AG04450 (cell line): ENCODE data around the gene GTPBP10. TPM values are rescaled to one million over a fixed set of nuclear protein-coding genes. Genes with fewer than 3 reads are reported as not detected.

Experiments
- CTCF ChIA-PET: fragments of 300-600, 350-600 bp; formaldehyde crosslinking; extraction: SDS; loops from one replicate; lab custom pipeline; 2022; ENCODE audit warnings: antibody characterized with exemption, inconsistent platforms; lab: Charles Lee
- POLR2A ChIA-PET: fragments of 350-600 bp; formaldehyde crosslinking; extraction: SDS; loops from one replicate; lab custom pipeline; 2021; ENCODE audit warnings: antibody characterized with exemption, inconsistent platforms; lab: Yijun Ruan, JAX
- DNase-seq: peaks from one replicate; pipeline ENCODE4 v3.0.0-alpha.2; 2011; ENCODE audit warnings: low read depth, low spot score
- H3K27ac ChIP-seq: one replicate; pipeline ENCODE4 v1.5.1; 2012; ENCODE audit warnings: low read depth, low read length, control low read depth
- H3K27me3 ChIP-seq: one replicate; pipeline ENCODE4 v1.6.0; 2012; ENCODE audit warnings: low read length; ENCODE audit not compliant: control insufficient read depth, insufficient read depth
- H3K4me3 ChIP-seq: 2 replicates; pipeline ENCODE4 v1.5.1; 2011; ENCODE audit warnings: mild to moderate bottlenecking, low read depth, low read length, control low read depth
- H3K9me3 ChIP-seq: 2 replicates; pipeline ENCODE4 v1.5.1; 2012; ENCODE audit warnings: low read length; ENCODE audit not compliant: control insufficient read depth, insufficient read depth
- polyA plus RNA-seq: library from polyadenylated mRNA; depleted of rRNA; stranded (reverse); fragments of >200 nt; gene quantifications from 2 replicates; pipeline ENCODE4 v1.2.3, GENCODE V29; 2011
- TF ChIP-seq, protein P1 (sequence below): IDR thresholded peaks from 2 replicates; pipeline ENCODE4 v1.5.1; 2011; ENCODE audit warnings: low read depth, low read length, control low read depth, inconsistent platforms

GTPBP10 gene
- polyA plus RNA-seq, 1 experiment = 30.0 TPM

DNA sequence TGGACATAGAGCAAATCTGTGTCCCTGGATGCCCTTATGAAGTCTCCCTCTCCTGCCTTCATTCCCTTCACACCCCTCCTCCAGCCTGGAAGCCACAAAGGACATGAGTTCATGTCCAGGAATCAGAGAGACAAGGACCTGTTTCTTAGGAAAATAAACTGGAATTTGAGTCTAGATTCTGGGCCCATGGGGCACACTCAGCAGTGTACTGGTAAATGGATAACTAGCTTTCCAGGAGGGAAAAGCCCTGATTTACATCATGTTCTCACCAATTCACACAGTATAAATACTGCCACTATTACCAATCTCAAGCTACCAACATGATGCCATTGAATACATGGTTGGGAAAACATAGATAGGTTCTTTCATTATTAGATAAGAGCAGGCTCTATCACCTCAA lies 35.3 kb upstream of the GTPBP10 start:
- Histone ChIP-seq H3K4me3 (no peak overlapping the region), H3K9me3 (no peaks in the 10 kb centered on the region), H3K27me3 (no peaks in the 10 kb centered on the region), H3K27ac (no peak overlapping the region)
- ChIA-PET POLR2A (no interaction called here), CTCF (interaction anchor here (3.1 kb wide), 1 partner anchor 117 kb away, joined by 31 read pairs; no protein-coding TSS in a partner anchor)
- no peak for DNase-seq
- TF ChIP-seq, protein P1, sequence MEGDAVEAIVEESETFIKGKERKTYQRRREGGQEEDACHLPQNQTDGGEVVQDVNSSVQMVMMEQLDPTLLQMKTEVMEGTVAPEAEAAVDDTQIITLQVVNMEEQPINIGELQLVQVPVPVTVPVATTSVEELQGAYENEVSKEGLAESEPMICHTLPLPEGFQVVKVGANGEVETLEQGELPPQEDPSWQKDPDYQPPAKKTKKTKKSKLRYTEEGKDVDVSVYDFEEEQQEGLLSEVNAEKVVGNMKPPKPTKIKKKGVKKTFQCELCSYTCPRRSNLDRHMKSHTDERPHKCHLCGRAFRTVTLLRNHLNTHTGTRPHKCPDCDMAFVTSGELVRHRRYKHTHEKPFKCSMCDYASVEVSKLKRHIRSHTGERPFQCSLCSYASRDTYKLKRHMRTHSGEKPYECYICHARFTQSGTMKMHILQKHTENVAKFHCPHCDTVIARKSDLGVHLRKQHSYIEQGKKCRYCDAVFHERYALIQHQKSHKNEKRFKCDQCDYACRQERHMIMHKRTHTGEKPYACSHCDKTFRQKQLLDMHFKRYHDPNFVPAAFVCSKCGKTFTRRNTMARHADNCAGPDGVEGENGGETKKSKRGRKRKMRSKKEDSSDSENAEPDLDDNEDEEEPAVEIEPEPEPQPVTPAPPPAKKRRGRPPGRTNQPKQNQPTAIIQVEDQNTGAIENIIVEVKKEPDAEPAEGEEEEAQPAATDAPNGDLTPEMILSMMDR = no peak

DNA sequence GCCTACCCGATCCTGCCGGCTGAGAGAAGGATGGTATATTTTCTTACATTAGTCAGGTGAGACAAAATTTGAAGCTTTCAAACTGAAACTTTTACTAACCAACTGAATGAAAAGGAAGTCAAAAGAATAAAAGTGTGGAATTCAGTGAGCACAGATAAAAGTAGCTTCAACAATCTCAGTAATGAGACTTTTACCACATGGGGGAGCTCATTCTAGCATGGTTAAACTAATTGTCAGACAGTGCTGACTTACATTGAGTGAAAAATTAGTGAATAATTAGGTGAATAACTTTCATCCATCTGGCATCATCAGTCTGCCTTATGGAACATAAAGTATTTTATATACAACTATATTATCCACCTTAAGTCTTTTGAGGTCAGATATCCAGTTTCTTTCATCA lies 33.8 kb upstream of the GTPBP10 start:
- ChIA-PET POLR2A (no interaction called here), CTCF (interaction anchor here (0.9 to 3.1 kb wide), 7 partner anchors 10 to 316 kb away, joined by 3 to 31 read pairs (median 5); no protein-coding TSS in a partner anchor)
- no peaks in the 10 kb centered on the region for H3K27me3 ChIP-seq
- no peak overlapping the region for H3K4me3 ChIP-seq
- TF ChIP-seq, protein P1 = peak; percentile 28; the same call in 1 of the 2 replicates
- H3K27ac ChIP-seq = no peak overlapping the region
- no peaks in the 10 kb centered on the region for H3K9me3 ChIP-seq
- DNase-seq = no peak

DNA sequence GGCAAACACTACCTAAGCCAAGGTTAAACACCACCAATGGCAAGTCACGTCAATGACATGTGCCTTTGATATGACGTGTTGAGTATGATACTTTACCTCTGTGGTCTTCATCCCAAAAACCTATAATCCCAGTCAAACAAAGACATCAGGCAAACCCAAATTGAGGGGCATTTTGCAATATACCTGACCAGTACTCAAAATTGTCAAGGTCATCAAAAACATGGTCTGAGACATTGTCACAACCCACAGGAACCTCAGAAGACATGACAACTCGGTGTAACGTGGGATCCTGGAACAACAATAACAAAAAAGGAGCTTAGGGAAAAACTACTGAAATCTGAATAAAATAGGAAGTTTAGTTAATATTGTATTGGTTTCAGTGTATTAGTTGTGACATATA lies 32.6 kb upstream of the GTPBP10 start:
- no peak for DNase-seq
- Histone ChIP-seq H3K27me3 (no peaks in the 10 kb centered on the region), H3K4me3 (no peak overlapping the region), H3K27ac (no peak overlapping the region), H3K9me3 (no peaks in the 10 kb centered on the region)
- CTCF ChIA-PET = interaction anchor here (0.6 to 3.1 kb wide), 3 partner anchors 10 to 114 kb away, joined by 3 to 31 read pairs (median 4); no protein-coding TSS in a partner anchor
- TF ChIP-seq, protein P1 = no peak
- POLR2A ChIA-PET = no interaction called here

DNA sequence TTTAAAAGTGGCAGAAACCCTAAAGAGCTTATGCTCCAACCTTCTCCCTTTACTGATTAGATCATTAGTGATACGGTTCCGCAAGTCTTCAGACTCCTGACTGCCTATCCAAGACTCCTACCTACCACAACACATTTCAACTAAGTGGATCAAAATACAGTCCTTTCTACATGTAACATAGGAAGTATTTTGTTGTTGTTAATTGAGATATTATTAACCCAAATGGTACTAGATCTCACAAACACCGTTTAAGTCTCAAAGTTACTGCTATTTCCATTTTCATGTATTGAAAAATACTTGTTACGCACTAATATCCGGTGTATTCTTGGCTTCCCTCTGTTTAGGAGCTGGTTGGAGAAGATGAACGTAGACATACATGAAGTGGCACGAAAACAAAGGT lies 26.5 kb upstream of the GTPBP10 start:
- TF ChIP-seq, protein P1 = no peak
- Histone ChIP-seq H3K4me3 (no peak overlapping the region), H3K9me3 (no peaks in the 10 kb centered on the region; the same call in 1 of the 2 replicates), H3K27ac (no peak overlapping the region), H3K27me3 (peaks cover 25% of the 10 kb centered on the region)
- ChIA-PET POLR2A (no interaction called here), CTCF (no interaction called here)
- no peak for DNase-seq

DNA sequence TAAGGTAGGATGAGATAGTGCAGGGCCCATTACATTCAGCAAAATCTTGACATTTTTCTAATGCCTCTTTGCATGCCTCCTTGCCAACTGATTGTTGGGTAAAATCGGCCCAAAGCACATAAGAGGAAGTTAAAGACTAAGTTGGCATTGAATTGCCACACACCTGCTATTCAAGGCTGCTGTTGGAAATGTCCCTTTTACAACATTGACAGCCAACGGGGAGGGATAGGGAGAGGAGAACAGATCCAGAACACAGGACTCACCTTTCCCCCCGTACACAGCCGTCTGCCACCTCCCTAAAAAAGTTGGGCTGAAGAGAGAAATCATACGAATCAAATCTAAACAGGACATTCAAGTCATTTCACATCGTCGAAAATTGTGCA lies 26.1 kb upstream of the GTPBP10 start:
- Histone ChIP-seq H3K9me3 (no peaks in the 10 kb centered on the region; the same call in 1 of the 2 replicates), H3K27me3 (peaks cover 25% of the 10 kb centered on the region), H3K4me3 (no peak overlapping the region), H3K27ac (no peak overlapping the region)
- ChIA-PET POLR2A (no interaction called here), CTCF (no interaction called here)
- DNase-seq = no peak
- TF ChIP-seq, protein P1 = no peak
